Neuronal stem cell (in vitro differentiated cells): Measurements from ENCODE around the gene FMO1.
A peak's percentile ranks its signal among the peaks of the same experiment; 100 is the strongest.

Experiments used
- DNase-seq: peaks from one replicate; pipeline ENCODE4 v3.0.0-alpha.2; 2013; ENCODE audit warnings: low spot score
- H2AFZ ChIP-seq: one replicate; pipeline ENCODE4 v1.6.1; 2013; ENCODE audit warnings: mild to moderate bottlenecking, low read length, inconsistent platforms
- H2AK5ac ChIP-seq: 2 replicates; pipeline ENCODE4 v1.6.1; 2013; ENCODE audit warnings: low read depth, mild to moderate bottlenecking, inconsistent platforms, low read length, moderate library complexity, mixed read lengths
- H2BK120ac ChIP-seq: 2 replicates; pipeline ENCODE4 v1.6.1; 2013; ENCODE audit warnings: low read depth, mild to moderate bottlenecking, inconsistent platforms, low read length, moderate library complexity, mixed read lengths
- H2BK12ac ChIP-seq: one replicate; pipeline ENCODE4 v1.6.1; 2013; ENCODE audit warnings: low read length, inconsistent platforms
- H2BK15ac ChIP-seq: 2 replicates; pipeline ENCODE4 v1.6.1; 2013; ENCODE audit warnings: mild to moderate bottlenecking, low read length, inconsistent platforms, mixed read lengths
- H2BK5ac ChIP-seq: one replicate; pipeline ENCODE4 v1.6.1; 2013; ENCODE audit warnings: inconsistent platforms, mild to moderate bottlenecking, low read length, moderate library complexity
- H3K14ac ChIP-seq: one replicate; pipeline ENCODE4 v1.6.1; 2013; ENCODE audit warnings: low read length, inconsistent platforms
- H3K18ac ChIP-seq: 2 replicates; pipeline ENCODE4 v1.6.1; 2013; ENCODE audit warnings: low read length, inconsistent platforms
- H3K23ac ChIP-seq: 2 replicates; pipeline ENCODE4 v1.6.1; 2013; ENCODE audit warnings: low read depth, mild to moderate bottlenecking, mixed read lengths, low read length, inconsistent platforms; ENCODE audit not compliant: poor library complexity
- H3K27ac ChIP-seq: replicated peaks from 3 replicates; pipeline ENCODE4 v1.5.1; 2013; ENCODE audit warnings: low read length, inconsistent platforms
- H3K27me3 ChIP-seq, 3 experiments: 2 replicates each; pipeline ENCODE4 v1.6.1; 2013; ENCODE audit warnings: low read length in 3 of 3, mild to moderate bottlenecking in 2 of 3, inconsistent platforms in 1 of 3, low read depth in 1 of 3, mixed read lengths in 1 of 3, moderate library complexity in 1 of 3; ENCODE audit not compliant: control insufficient read depth in 3 of 3, insufficient read depth in 3 of 3
- H3K36me3 ChIP-seq, 2 donors: replicated peaks in 1 of 2; 2 replicates each; pipeline ENCODE4 v1.6.1; 2013; ENCODE audit warnings: low read length in 2 of 2; ENCODE audit not compliant: control insufficient read depth in 2 of 2, insufficient read depth in 2 of 2
- H3K4ac ChIP-seq: 2 replicates; pipeline ENCODE4 v1.6.1; 2013; ENCODE audit warnings: inconsistent platforms, mild to moderate bottlenecking, low read length, moderate library complexity
- H3K4me1 ChIP-seq, 2 donors: 1 replicate in 1 of 2; 2 replicates in 1 of 2; pipeline ENCODE4 v1.6.1; 2013; ENCODE audit warnings: low read length in 2 of 2, low read depth in 1 of 2; ENCODE audit not compliant: control insufficient read depth in 2 of 2, insufficient read depth in 1 of 2
- H3K4me2 ChIP-seq: one replicate; pipeline ENCODE4 v1.6.1; 2013; ENCODE audit warnings: mild to moderate bottlenecking, low read length, inconsistent platforms; ENCODE audit not compliant: insufficient read depth, poor library complexity, severe bottlenecking
- H3K4me3 ChIP-seq, 2 donors: 2 replicates each; pipeline ENCODE4 v1.5.1; 2013; ENCODE audit warnings: low read length in 2 of 2, mild to moderate bottlenecking in 2 of 2, inconsistent platforms in 1 of 2, moderate library complexity in 1 of 2
- H3K79me1 ChIP-seq: one replicate; pipeline ENCODE4 v1.6.1; 2013; ENCODE audit warnings: low read depth, mild to moderate bottlenecking, inconsistent platforms, low read length, moderate library complexity
- H3K9ac ChIP-seq: one replicate; pipeline ENCODE4 v1.6.1; 2013; ENCODE audit warnings: mild to moderate bottlenecking, low read depth, low read length, inconsistent platforms; ENCODE audit not compliant: poor library complexity
- H3K9me3 ChIP-seq, 2 donors: replicated peaks in 1 of 2; 2 replicates each; pipeline versions ENCODE3 to v1.6.1; 2013; ENCODE audit warnings: low read length in 2 of 2, mild to moderate bottlenecking in 2 of 2, inconsistent platforms in 1 of 2, low read depth in 1 of 2, mixed read lengths in 1 of 2, moderate library complexity in 1 of 2; ENCODE audit not compliant: control insufficient read depth in 2 of 2, insufficient read depth in 1 of 2
- H4K8ac ChIP-seq: one replicate; pipeline ENCODE4 v1.6.1; 2013; ENCODE audit warnings: low read depth, mild to moderate bottlenecking, inconsistent platforms, low read length, moderate library complexity
- H4K91ac ChIP-seq: one replicate; pipeline ENCODE4 v1.6.1; 2013; ENCODE audit warnings: low read length, low read depth, mild to moderate bottlenecking, inconsistent platforms; ENCODE audit not compliant: poor library complexity
- WGBS, 2 donors: extraction: QIAGEN DNeasy Blood & Tissue Kit; methylation state at CpG; one replicate each; pipeline ENCODE4 v1.1.7; 2013; ENCODE audit warnings: missing lambda C conversion rate in 2 of 2, mixed read lengths in 1 of 2; ENCODE audit not compliant: insufficient read length in 2 of 2, insufficient replicate concordance in 1 of 2; ENCODE audit errors: extremely low coverage in 2 of 2; 5-methylcytosine and 5-hydroxymethylcytosine counted together

The FMO1 gene

GRCh38 chr1:171243878-171244277 lies 4.4 kb upstream of the FMO1 start:
- Histone ChIP-seq H4K8ac (no peak overlapping the region), H2BK5ac (no peak overlapping the region), H3K27me3 (peaks cover 0 to 5% (median 0%) of the 10 kb centered on the region in 3 experiments), H3K4me3 (no peak overlapping the region), H2BK12ac (no peak overlapping the region), H3K9me3 (no peaks in the 10 kb centered on the region), H2BK120ac (no peak overlapping the region), H3K4ac (no peak overlapping the region), H3K79me1 (no peaks in the 10 kb centered on the region), H3K27ac (no peak overlapping the region), H2BK15ac (no peak overlapping the region), H3K23ac (no peak overlapping the region), H3K36me3 (no peaks in the 10 kb centered on the region), H4K91ac (no peak overlapping the region), H2AFZ (no peak overlapping the region), H3K4me1 (no peaks in the 10 kb centered on the region), H3K4me2 (no peak overlapping the region), H3K14ac (no peak overlapping the region), H3K18ac (no peak overlapping the region), H2AK5ac (no peak overlapping the region), H3K9ac (no peak overlapping the region)
- WGBS, 2 donors, result 100% methylated on average over 1 to 2 of the region's 4 CpGs
- DNase-seq, result no peak

- no peak overlapping the region for H2BK5ac ChIP-seq
- H3K4me2 ChIP-seq, result no peak overlapping the region
- H3K4me3 ChIP-seq, result no peak overlapping the region
- WGBS, 2 donors, result no CpG with 5 or more reads among the region's 6 CpGs
- H3K36me3 ChIP-seq, result no peaks in the 10 kb centered on the region
- H2BK12ac ChIP-seq, result no peak overlapping the region
- H3K14ac ChIP-seq, result no peak overlapping the region
- H3K4me1 ChIP-seq, result no peaks in the 10 kb centered on the region
- H3K18ac ChIP-seq, result no peak overlapping the region
- no peak overlapping the region for H2BK15ac ChIP-seq
- no peak overlapping the region for H4K8ac ChIP-seq
- no peaks in the 10 kb centered on the region for H3K79me1 ChIP-seq
- no peaks in the 10 kb centered on the region for H3K9me3 ChIP-seq
- H4K91ac ChIP-seq, result no peak overlapping the region
- H3K23ac ChIP-seq, result no peak overlapping the region
- no peak overlapping the region for H3K4ac ChIP-seq
- no peak overlapping the region for H3K9ac ChIP-seq
- peaks cover 0 to 21% (median 0%) of the 10 kb centered on the region in 3 experiments for H3K27me3 ChIP-seq
- H2AK5ac ChIP-seq, result no peak overlapping the region
- DNase-seq, result peak; percentile 30
- H2BK120ac ChIP-seq, result no peak overlapping the region
- H2AFZ ChIP-seq, result no peak overlapping the region
- H3K27ac ChIP-seq, result no peak overlapping the region
Observed at GRCh38 chr1:171245458-171246064, 2.7 kb upstream of the FMO1 start.

- Histone ChIP-seq H4K91ac (no peak overlapping the region), H2BK15ac (no peak overlapping the region), H3K9me3 (no peaks in the 10 kb centered on the region), H2BK120ac (no peak overlapping the region), H3K14ac (no peak overlapping the region), H3K79me1 (no peaks in the 10 kb centered on the region), H2AFZ (no peak overlapping the region), H3K9ac (no peak overlapping the region), H3K18ac (no peak overlapping the region), H3K4me1 (no peaks in the 10 kb centered on the region), H3K4me2 (no peak overlapping the region), H3K4me3 (no peak overlapping the region), H2BK5ac (no peak overlapping the region), H3K4ac (no peak overlapping the region), H3K27ac (no peak overlapping the region), H3K36me3 (no peaks in the 10 kb centered on the region), H2BK12ac (no peak overlapping the region), H2AK5ac (no peak overlapping the region), H3K23ac (no peak overlapping the region), H3K27me3 (peaks cover 0 to 35% (median 0%) of the 10 kb centered on the region in 3 experiments), H4K8ac (no peak overlapping the region)
- DNase-seq, result no peak
- no CpG with 5 or more reads among the region's 4 CpGs for WGBS, 2 donors
Observed at GRCh38 chr1:171247501-171247900, 793 bp upstream of the FMO1 start.

DNA sequence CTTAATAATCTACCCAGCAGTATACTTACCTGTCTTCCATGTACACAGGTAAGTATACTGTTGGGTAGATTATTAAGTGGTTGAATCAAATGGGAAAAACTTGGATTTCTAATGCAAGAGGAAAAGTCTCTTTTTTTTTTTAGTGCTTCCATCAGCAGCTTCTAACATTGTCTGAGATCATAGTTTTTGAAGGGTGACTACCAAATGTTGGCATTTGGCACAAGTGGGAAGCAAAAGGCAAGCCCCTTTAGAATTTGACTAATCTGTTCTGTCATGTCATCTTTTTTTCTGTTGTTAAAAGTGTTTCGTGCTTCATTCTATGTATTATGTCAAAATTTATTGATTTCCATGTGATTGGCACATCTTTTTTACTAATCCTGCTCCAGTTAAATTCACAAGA lies 547 bp downstream of the FMO1 start:
- Histone ChIP-seq H3K4me1 (no peaks in the 10 kb centered on the region), H2BK15ac (no peak overlapping the region)
- WGBS, 2 donors, result no CpG with 5 or more reads among the region's 1 CpG

More for the DNA sequence above, 547 bp downstream of the FMO1 start:
- Histone ChIP-seq H2BK12ac (no peak overlapping the region), H3K4ac (no peak overlapping the region), H3K23ac (no peak overlapping the region), H2AK5ac (no peak overlapping the region), H2AFZ (no peak overlapping the region), H3K36me3 (no peaks in the 10 kb centered on the region), H3K14ac (no peak overlapping the region), H3K27ac (no peak overlapping the region), H2BK5ac (no peak overlapping the region), H3K4me3 (no peak overlapping the region), H4K8ac (no peak overlapping the region), H3K18ac (no peak overlapping the region), H2BK120ac (no peak overlapping the region), H3K9me3 (no peaks in the 10 kb centered on the region), H3K27me3 (peaks cover 0 to 35% (median 0%) of the 10 kb centered on the region in 3 experiments), H3K4me2 (no peak overlapping the region), H3K9ac (no peak overlapping the region), H3K79me1 (no peaks in the 10 kb centered on the region), H4K91ac (no peak overlapping the region)
- DNase-seq, result no peak
